ENCODE results near the gene SMG7.

DNA sequence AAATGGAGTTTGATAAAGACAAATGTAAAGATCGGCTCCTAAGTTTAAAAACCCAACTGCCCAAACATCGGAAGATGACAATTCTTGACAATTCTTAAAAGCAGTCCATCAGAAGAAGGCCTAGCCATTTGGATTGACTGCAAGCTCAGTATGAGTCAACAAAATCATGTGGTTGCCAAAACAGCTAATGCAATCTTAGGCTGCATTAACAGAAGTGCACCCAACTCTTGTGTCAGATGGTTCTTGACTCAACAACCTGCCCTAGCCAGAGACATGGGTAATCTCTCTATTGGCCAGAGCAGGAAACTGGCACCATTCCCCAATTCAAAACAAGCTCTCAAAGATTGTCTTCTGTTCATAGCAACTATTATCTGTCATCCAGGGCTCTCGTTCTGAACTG is 127.8 kb downstream of the SMG7 start:
- TF ChIP-seq CTCF (conservative IDR thresholded peaks at IDR 0.05) = no peak
- TF ChIP-seq EZH2 (IDR thresholded peaks at IDR 0.05; ENCODE audit: low read depth) = no peak

All from PC-9 (cell line).